WTC11 (cell line): Measurements from ENCODE around the gene ADCYAP1R1. TPM values are rescaled to one million over a fixed set of nuclear protein-coding genes. Genes with fewer than 3 reads are reported as not detected.

Experiments
- ATAC-seq: fragments of 200-7000 bp; cut with Tn5 transposase; 2 replicates; pipeline ENCODE4 v1.10.0; 2021; ENCODE audit warnings: mild to moderate bottlenecking, moderate library complexity
- CTCF ChIA-PET: fragments of 300-600 bp; sonication (Branson Sonifier 250); formaldehyde crosslinking; loops from one replicate; lab custom pipeline; 2021; ENCODE audit warnings: antibody characterized with exemption; lab: Charles Lee
- POLR2A ChIA-PET: fragments of 350-600 bp; sonication (Branson Sonifier 250); formaldehyde crosslinking; loops from one replicate; lab custom pipeline; 2021; ENCODE audit warnings: antibody characterized with exemption; lab: Charles Lee
- DNase-seq: peaks from one replicate; pipeline ENCODE4 v3.0.0; 2021; ENCODE audit warnings: low spot score
- H3K27ac Mint-ChIP-seq: 2 replicates; pipeline ENCODE4 v1.8.0; 2021; ENCODE audit warnings: mixed read lengths
- H3K27me3 Mint-ChIP-seq: 2 replicates; pipeline ENCODE4 v1.8.0; 2021; ENCODE audit warnings: low read depth, mild to moderate bottlenecking, moderate library complexity, mixed read lengths
- H3K36me3 Mint-ChIP-seq: 2 replicates; pipeline ENCODE4 v1.8.0; 2021; ENCODE audit warnings: mixed read lengths
- H3K4me1 Mint-ChIP-seq: 2 replicates; pipeline ENCODE4 v1.8.0; 2022; ENCODE audit warnings: mixed read lengths
- H3K4me3 Mint-ChIP-seq: 2 replicates; pipeline ENCODE4 v1.8.0; 2021; ENCODE audit warnings: mild to moderate bottlenecking, moderate library complexity, mixed read lengths
- H3K9me3 Mint-ChIP-seq: 2 replicates; pipeline ENCODE4 v1.8.0; 2021; ENCODE audit warnings: mixed read lengths
- CBFB ChIP-seq: sonication (generic); formaldehyde crosslinking; IDR thresholded peaks from 2 replicates; pipeline ENCODE4 v1.8.1; 2022; ENCODE audit warnings: mild to moderate bottlenecking, low read depth, missing genetic modification reagents
- CREM ChIP-seq: sonication (generic); formaldehyde crosslinking; IDR thresholded peaks from 2 replicates; pipeline ENCODE4 v1.8.1; 2022; ENCODE audit warnings: mild to moderate bottlenecking, missing genetic modification reagents, moderate library complexity
- ELF4 ChIP-seq: sonication (generic); formaldehyde crosslinking; IDR thresholded peaks from 2 replicates; pipeline ENCODE4 v1.8.1; 2022; ENCODE audit warnings: low read depth, mild to moderate bottlenecking, moderate library complexity, missing genetic modification reagents
- ESRRA ChIP-seq: sonication (generic); formaldehyde crosslinking; IDR thresholded peaks from 2 replicates; pipeline ENCODE4 v1.8.1; 2022; ENCODE audit warnings: mild to moderate bottlenecking, missing genetic modification reagents, borderline replicate concordance
- FOXJ3 ChIP-seq: sonication (generic); formaldehyde crosslinking; IDR thresholded peaks from 2 replicates; pipeline ENCODE4 v1.9.0; 2021; ENCODE audit warnings: missing genetic modification reagents, mild to moderate bottlenecking, borderline replicate concordance
- GABPB1 ChIP-seq: sonication (generic); formaldehyde crosslinking; IDR thresholded peaks from 2 replicates; pipeline ENCODE4 v1.8.1; 2023; ENCODE audit warnings: mild to moderate bottlenecking, missing genetic modification reagents
- JAZF1 ChIP-seq: fragments of 250-450 bp; sonication (Bioruptor Pico); IDR thresholded peaks from 2 replicates; pipeline ENCODE4 v1.9.0; 2021; ENCODE audit warnings: moderate library complexity, mild to moderate bottlenecking, inconsistent platforms
- MYBL2 ChIP-seq: sonication (generic); formaldehyde crosslinking; IDR thresholded peaks from 2 replicates; pipeline ENCODE4 v1.8.1; 2023; ENCODE audit warnings: mild to moderate bottlenecking, moderate library complexity, missing genetic modification reagents
- NR1H2 ChIP-seq: sonication (generic); formaldehyde crosslinking; IDR thresholded peaks from 2 replicates; pipeline ENCODE4 v1.9.0; 2021; ENCODE audit warnings: mild to moderate bottlenecking, moderate library complexity, missing genetic modification reagents
- SOX15 ChIP-seq: fragments of 250-450 bp; sonication (Bioruptor Pico); IDR thresholded peaks from 2 replicates; pipeline ENCODE4 v1.9.0; 2021; ENCODE audit warnings: mild to moderate bottlenecking
- TEAD1 ChIP-seq: sonication (generic); formaldehyde crosslinking; IDR thresholded peaks from 2 replicates; pipeline ENCODE4 v1.8.0; 2022; ENCODE audit warnings: mild to moderate bottlenecking, missing genetic modification reagents
- ZNF396 ChIP-seq: fragments of 250-450 bp; sonication (Bioruptor Pico); IDR thresholded peaks from 2 replicates; pipeline ENCODE4 v1.8.0; 2021; ENCODE audit warnings: mild to moderate bottlenecking, moderate library complexity, borderline replicate concordance
- total RNA-seq: library from RNA; stranded (reverse); gene quantifications from 3 replicates; pipeline ENCODE4 v1.2.3, GENCODE V29; 2021
- TF ChIP-seq, protein P1 (sequence below): fragments of 250-450 bp; sonication (Bioruptor Pico); IDR thresholded peaks from 2 replicates; pipeline ENCODE4 v2.1.2; 2022; ENCODE audit warnings: mild to moderate bottlenecking, moderate library complexity
- TF ChIP-seq, protein P2 (sequence below): sonication (generic); formaldehyde crosslinking; IDR thresholded peaks from 2 replicates; pipeline ENCODE4 v1.8.0; 2022; ENCODE audit warnings: missing genetic modification reagents
- TF ChIP-seq, protein P3 (sequence below): sonication (generic); formaldehyde crosslinking; IDR thresholded peaks from 2 replicates; pipeline ENCODE4 v1.8.1; 2022; ENCODE audit warnings: missing genetic modification reagents, borderline replicate concordance
- TF ChIP-seq, protein P4 (sequence below): fragments of 250-450 bp; sonication (Bioruptor Pico); IDR thresholded peaks from 2 replicates; pipeline ENCODE4 v1.9.0; 2021; ENCODE audit warnings: moderate library complexity, mild to moderate bottlenecking, inconsistent platforms, borderline replicate concordance
- TF ChIP-seq, protein P5 (sequence below): sonication (generic); formaldehyde crosslinking; conservative IDR thresholded peaks from 2 replicates; pipeline ENCODE4 v1.8.1; 2023; ENCODE audit warnings: mild to moderate bottlenecking, low read depth, missing genetic modification reagents, moderate library complexity
- TF ChIP-seq, protein P6 (sequence below): sonication (generic); formaldehyde crosslinking; IDR thresholded peaks from 2 replicates; pipeline ENCODE4 v1.8.1; 2022; ENCODE audit warnings: mild to moderate bottlenecking, moderate library complexity, missing genetic modification reagents

ADCYAP1R1 gene
- total RNA-seq, 1 experiment from 2014 or later, result 9.9 TPM

DNA sequence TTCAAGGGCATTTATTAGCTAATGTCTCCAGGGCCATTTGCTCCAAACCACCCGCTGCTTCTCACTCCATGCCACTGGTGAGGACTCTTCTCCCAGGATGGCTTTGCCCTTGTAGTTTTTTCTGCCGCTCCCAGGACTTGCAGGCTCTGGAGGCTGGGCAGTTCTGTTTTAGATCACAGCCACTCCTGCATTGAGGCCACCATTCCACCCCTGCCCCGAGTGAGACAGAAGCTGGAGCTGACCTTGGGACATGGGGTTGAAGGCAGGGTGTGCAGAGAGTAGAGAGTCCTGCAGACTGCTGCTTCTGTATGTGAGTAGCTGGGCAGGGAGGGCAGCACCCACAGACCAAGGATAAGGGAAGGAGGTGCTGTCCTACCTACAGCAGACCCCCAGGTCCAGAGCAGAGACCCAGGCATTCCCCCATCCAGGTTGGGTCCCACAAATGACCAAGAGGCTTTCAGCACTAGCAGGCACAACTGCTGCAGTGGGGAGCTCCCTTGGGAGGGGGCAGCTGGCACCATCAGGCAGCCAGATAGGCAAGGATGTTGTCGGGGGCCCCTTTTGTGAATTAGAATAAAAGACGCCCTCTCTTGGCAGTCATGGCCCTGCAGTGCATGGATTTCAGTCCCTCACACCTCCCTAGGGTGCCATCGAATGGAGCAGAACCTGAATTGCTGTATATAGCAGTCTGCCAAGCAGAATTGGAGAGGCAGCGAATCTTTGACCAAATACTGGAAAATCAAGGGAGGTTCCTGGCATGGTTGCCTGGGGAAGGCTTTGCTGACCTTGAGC, 22.7 kb upstream of the ADCYAP1R1 start:
- ChIA-PET CTCF (interaction anchor here (0.8 to 4.2 kb wide), 5 partner anchors 22 to 99 kb away, joined by 3 to 49 read pairs (median 4); partner anchors contain the start of gene ADCYAP1R1), POLR2A (interaction anchor here (1.1 kb wide), 1 partner anchor 14 kb away, joined by 3 read pairs; no protein-coding TSS in a partner anchor)
- TF ChIP-seq CREM (CRISPR knock-in tag) (no peak), ZNF396 (CRISPR knock-in tag) (no peak), JAZF1 (CRISPR knock-in tag) (no peak)
- TF ChIP-seq, protein P1, sequence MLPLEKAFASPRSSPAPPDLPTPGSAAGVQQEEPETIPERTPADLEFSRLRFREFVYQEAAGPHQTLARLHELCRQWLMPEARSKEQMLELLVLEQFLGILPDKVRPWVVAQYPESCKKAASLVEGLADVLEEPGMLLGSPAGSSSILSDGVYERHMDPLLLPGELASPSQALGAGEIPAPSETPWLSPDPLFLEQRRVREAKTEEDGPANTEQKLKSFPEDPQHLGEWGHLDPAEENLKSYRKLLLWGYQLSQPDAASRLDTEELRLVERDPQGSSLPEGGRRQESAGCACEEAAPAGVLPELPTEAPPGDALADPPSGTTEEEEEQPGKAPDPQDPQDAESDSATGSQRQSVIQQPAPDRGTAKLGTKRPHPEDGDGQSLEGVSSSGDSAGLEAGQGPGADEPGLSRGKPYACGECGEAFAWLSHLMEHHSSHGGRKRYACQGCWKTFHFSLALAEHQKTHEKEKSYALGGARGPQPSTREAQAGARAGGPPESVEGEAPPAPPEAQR (CRISPR knock-in tag), result no peak

DNA sequence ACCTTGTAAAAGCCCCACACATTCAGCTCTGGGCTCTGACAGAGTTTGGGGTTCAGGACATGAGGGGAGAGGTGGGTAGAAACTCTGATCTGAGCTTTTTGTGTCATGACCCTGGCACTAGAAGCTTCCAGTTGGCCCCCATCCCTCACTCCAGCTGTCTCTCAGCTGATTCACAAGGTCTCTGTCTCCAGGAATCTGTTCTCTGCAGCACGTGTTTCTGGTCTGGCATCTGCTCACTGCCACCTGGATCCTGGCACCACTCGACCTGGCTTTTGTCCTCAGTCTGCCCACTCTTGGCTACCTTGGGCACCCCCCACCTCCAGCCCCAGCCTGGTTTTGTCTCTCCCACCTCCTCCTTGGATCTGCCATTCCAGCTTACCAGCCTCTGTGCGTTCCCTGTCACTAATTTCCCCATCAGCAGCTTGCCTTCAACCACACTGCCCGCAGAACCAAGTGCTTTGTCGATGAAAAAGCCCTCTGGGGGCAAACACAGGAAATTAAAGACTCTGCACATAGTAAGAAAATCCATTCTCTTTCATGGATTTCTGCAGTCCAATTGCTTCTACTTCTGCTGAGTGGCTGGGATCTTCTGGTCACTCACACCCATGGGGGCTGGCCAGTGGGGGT, 18.3 kb upstream of the ADCYAP1R1 start:
- no peak overlapping the region for H3K27ac Mint-ChIP-seq
- no peak for DNase-seq
- H3K27me3 Mint-ChIP-seq, result peaks cover 11% of the 10 kb centered on the region
- H3K4me3 Mint-ChIP-seq, result no peak overlapping the region
- CTCF ChIA-PET, result interaction anchor here (1.3 to 2.1 kb wide), 3 partner anchors 50 to 95 kb away, joined by 5 to 9 read pairs (median 9); no protein-coding TSS in a partner anchor
- ATAC-seq, result no peak
- H3K36me3 Mint-ChIP-seq, result no peaks in the 10 kb centered on the region
- H3K9me3 Mint-ChIP-seq, result peaks cover 11% of the 10 kb centered on the region
- TF ChIP-seq, protein P2, sequence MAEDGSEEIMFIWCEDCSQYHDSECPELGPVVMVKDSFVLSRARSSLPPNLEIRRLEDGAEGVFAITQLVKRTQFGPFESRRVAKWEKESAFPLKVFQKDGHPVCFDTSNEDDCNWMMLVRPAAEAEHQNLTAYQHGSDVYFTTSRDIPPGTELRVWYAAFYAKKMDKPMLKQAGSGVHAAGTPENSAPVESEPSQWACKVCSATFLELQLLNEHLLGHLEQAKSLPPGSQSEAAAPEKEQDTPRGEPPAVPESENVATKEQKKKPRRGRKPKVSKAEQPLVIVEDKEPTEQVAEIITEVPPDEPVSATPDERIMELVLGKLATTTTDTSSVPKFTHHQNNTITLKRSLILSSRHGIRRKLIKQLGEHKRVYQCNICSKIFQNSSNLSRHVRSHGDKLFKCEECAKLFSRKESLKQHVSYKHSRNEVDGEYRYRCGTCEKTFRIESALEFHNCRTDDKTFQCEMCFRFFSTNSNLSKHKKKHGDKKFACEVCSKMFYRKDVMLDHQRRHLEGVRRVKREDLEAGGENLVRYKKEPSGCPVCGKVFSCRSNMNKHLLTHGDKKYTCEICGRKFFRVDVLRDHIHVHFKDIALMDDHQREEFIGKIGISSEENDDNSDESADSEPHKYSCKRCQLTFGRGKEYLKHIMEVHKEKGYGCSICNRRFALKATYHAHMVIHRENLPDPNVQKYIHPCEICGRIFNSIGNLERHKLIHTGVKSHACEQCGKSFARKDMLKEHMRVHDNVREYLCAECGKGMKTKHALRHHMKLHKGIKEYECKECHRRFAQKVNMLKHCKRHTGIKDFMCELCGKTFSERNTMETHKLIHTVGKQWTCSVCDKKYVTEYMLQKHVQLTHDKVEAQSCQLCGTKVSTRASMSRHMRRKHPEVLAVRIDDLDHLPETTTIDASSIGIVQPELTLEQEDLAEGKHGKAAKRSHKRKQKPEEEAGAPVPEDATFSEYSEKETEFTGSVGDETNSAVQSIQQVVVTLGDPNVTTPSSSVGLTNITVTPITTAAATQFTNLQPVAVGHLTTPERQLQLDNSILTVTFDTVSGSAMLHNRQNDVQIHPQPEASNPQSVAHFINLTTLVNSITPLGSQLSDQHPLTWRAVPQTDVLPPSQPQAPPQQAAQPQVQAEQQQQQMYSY (CRISPR knock-in tag), result no peak
- TF ChIP-seq FOXJ3 (no peak), TEAD1 (no peak), MYBL2 (CRISPR knock-in tag) (no peak)
- TF ChIP-seq, protein P3, sequence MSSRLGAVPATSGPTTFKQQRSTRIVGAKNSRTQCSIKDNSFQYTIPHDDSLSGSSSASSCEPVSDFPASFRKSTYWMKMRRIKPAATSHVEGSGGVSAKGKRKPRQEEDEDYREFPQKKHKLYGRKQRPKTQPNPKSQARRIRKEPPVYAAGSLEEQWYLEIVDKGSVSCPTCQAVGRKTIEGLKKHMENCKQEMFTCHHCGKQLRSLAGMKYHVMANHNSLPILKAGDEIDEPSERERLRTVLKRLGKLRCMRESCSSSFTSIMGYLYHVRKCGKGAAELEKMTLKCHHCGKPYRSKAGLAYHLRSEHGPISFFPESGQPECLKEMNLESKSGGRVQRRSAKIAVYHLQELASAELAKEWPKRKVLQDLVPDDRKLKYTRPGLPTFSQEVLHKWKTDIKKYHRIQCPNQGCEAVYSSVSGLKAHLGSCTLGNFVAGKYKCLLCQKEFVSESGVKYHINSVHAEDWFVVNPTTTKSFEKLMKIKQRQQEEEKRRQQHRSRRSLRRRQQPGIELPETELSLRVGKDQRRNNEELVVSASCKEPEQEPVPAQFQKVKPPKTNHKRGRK, result no peak
- TF ChIP-seq, protein P4, sequence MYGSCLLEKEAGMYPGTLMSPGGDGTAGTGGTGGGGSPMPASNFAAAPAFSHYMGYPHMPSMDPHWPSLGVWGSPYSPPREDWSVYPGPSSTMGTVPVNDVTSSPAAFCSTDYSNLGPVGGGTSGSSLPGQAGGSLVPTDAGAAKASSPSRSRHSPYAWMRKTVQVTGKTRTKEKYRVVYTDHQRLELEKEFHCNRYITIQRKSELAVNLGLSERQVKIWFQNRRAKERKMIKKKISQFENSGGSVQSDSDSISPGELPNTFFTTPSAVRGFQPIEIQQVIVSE (CRISPR knock-in tag), result no peak
- POLR2A ChIA-PET, result no interaction called here
- 0 out of 2 replicates have a peak, but pooled peaks cover 2% of the 10 kb centered on the region for H3K4me1 Mint-ChIP-seq

More for the DNA sequence above, 22.7 kb upstream of the ADCYAP1R1 start:
- no peaks in the 10 kb centered on the region for H3K36me3 Mint-ChIP-seq
- H3K9me3 Mint-ChIP-seq, result peaks cover 11% of the 10 kb centered on the region
- H3K4me3 Mint-ChIP-seq, result no peak overlapping the region
- H3K27me3 Mint-ChIP-seq, result peaks cover 6% of the 10 kb centered on the region
- no peak for DNase-seq
- no peak overlapping the region for H3K27ac Mint-ChIP-seq
- no peak for ATAC-seq
- H3K4me1 Mint-ChIP-seq, result peaks cover 26% of the 10 kb centered on the region

DNA sequence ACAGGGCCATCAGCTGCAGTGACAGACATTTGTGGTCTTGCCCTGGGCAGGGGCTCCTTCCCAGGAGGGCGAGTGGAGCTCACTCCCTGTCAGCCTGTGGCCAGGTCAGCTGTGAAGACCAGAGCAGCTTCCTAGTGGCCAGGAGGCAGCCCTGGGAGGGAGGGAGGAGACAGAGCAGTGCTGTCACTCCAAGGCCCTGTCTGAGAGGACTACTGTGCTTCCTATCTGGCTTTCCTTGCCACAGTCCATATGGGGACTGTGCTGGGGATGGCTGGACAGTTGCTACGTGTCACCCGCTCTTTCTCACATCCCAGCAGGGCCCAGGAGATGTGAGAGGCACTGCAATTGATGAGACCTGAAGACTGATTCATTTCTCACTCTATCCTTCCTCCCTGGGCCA, 15.2 kb upstream of the ADCYAP1R1 start:
- peaks cover 11% of the 10 kb centered on the region for H3K27me3 Mint-ChIP-seq
- no peak overlapping the region for H3K4me3 Mint-ChIP-seq
- ATAC-seq, result no peak
- POLR2A ChIA-PET, result no interaction called here
- CTCF ChIA-PET, result interaction anchor here (0.6 to 1.5 kb wide), 4 partner anchors 23 to 86 kb away, joined by 3 to 9 read pairs (median 4); no protein-coding TSS in a partner anchor
- DNase-seq, result no peak
- no peaks in the 10 kb centered on the region for H3K36me3 Mint-ChIP-seq
- peaks cover 10% of the 10 kb centered on the region for H3K9me3 Mint-ChIP-seq
- no peak overlapping the region for H3K27ac Mint-ChIP-seq
- H3K4me1 Mint-ChIP-seq, result peaks cover 4% of the 10 kb centered on the region
- TF ChIP-seq, protein P5, sequence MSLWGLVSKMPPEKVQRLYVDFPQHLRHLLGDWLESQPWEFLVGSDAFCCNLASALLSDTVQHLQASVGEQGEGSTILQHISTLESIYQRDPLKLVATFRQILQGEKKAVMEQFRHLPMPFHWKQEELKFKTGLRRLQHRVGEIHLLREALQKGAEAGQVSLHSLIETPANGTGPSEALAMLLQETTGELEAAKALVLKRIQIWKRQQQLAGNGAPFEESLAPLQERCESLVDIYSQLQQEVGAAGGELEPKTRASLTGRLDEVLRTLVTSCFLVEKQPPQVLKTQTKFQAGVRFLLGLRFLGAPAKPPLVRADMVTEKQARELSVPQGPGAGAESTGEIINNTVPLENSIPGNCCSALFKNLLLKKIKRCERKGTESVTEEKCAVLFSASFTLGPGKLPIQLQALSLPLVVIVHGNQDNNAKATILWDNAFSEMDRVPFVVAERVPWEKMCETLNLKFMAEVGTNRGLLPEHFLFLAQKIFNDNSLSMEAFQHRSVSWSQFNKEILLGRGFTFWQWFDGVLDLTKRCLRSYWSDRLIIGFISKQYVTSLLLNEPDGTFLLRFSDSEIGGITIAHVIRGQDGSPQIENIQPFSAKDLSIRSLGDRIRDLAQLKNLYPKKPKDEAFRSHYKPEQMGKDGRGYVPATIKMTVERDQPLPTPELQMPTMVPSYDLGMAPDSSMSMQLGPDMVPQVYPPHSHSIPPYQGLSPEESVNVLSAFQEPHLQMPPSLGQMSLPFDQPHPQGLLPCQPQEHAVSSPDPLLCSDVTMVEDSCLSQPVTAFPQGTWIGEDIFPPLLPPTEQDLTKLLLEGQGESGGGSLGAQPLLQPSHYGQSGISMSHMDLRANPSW (CRISPR knock-in tag), result no peak
- TF ChIP-seq ZNF396 (CRISPR knock-in tag) (no peak), ESRRA (CRISPR knock-in tag) (no peak), CBFB (CRISPR knock-in tag) (no peak), NR1H2 (CRISPR knock-in tag) (no peak), GABPB1 (no peak), SOX15 (no peak), ELF4 (no peak)
- TF ChIP-seq, protein P6, sequence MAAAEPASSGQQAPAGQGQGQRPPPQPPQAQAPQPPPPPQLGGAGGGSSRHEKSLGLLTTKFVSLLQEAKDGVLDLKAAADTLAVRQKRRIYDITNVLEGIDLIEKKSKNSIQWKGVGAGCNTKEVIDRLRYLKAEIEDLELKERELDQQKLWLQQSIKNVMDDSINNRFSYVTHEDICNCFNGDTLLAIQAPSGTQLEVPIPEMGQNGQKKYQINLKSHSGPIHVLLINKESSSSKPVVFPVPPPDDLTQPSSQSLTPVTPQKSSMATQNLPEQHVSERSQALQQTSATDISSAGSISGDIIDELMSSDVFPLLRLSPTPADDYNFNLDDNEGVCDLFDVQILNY (CRISPR knock-in tag), result no peak
